ELR (cell line): ENCODE results near the gene DOCK4.
A peak's percentile ranks its signal among the peaks of the same experiment; 100 is the strongest.

ENCODE experiments used
- DNase-seq: peaks from one replicate; pipeline ENCODE4 v3.0.0-alpha.2; 2015; ENCODE audit warnings: low read depth

The DOCK4 gene

DNA sequence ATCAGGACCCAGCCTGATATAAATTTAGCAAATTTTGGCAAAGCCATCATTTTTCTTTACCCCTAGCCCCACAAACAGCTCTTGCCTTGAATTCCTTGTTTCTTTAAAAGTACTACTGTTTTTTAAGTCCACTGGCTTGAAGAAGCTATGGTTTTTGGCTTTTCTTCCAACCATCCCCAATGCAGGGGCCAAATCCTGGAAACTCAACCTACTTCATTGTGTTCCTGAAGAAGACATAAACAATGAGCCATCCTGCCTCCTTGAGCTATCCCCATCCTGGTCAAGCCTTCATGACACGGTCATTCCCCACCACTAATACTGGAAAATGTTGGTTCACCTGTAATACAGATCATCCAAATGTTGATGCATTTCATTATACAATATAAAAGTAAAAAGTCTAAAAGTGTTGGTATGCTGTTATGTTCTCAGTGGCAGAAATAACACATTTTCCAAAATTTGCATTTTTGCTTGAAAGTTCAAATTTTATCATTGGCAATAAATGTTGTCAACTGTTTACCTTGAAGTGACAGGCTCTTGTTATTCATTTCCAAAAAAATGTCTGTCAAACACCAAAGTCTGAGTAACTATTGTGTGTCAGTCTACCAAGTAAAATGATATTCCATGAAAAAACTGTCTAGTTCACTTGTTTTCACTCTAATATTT is 92.2 kb downstream of the DOCK4 start:
- DNase-seq: no peak

DNA sequence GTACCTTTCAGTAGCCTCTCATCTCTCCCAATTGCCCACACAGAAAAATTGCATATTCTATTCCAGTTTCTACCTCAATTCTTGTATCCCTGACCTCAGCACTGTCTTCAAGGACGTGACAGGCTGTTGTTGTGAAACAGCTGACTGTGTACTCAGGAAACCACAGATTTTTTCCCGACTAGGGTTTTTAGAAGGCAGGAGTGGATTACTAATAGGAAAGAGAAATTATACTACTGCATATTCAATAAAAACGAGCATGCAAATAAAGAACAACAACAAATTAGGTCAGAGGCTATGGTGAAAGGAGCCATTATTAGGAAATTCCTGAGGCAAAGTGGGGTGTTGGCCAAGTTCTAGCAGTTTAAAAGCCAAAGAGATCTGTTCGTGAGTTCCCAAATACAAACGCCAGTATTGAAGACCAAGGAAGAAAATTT is 93.4 kb downstream of the DOCK4 start:
- peak; percentile 72 for DNase-seq

DNA sequence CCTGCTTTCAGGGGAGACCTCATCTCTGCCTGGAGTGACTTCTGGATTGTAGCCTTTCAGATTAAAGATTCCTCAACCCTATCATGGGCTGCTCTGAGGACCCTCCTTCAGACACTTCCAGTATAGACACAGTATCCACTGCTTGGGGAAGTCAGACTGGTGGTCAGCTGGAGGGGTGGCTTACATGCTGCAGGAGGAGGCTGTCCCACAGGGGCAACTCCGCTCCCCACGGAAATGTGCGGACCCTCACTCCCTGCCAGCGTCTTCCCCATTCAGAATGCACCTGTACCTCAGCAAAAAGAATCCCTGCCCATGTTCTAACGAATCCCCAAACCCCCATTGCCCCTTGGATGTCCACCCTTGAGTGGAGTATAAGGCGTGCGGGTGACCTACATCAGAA is 95.5 kb downstream of the DOCK4 start:
- no peak for DNase-seq

DNA sequence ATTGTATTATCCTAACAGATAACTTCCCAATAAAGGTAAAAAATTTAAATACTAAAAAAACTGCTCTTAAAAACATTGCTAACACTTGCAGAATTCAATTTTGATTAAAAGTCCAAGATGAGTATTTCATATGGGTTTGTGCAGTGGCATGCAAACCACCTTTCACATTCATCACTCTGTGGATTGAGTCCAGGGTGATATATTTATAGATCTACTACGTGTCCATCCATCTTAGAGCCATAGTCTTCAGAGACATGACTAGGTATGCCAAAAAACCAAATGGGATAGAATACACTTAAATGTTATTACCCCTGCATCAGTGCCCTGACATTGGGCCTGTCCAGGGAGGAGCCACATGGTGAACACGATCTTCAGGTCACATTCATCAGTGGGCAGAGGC is 96.0 kb downstream of the DOCK4 start:
- no peak for DNase-seq

DNA sequence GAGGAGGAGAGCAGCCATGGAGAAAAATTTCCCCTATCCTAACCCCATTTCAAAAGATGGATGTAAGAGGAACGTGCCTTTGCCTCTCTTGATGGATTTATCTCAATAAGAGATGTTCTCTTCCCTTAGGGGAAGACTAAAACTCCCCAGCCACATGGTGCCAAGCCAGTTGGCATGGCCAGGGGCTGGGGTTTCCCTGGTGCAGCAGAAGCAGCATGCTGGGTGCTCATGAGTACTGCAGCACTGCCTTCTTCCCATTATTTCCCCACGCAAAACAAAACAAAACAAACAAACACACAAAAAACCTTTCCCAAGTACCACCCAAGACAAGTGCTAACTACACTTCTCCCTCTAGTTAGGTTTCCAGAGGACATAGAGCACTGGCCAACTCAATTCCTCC is 97.2 kb downstream of the DOCK4 start:
- DNase-seq: no peak

DNA sequence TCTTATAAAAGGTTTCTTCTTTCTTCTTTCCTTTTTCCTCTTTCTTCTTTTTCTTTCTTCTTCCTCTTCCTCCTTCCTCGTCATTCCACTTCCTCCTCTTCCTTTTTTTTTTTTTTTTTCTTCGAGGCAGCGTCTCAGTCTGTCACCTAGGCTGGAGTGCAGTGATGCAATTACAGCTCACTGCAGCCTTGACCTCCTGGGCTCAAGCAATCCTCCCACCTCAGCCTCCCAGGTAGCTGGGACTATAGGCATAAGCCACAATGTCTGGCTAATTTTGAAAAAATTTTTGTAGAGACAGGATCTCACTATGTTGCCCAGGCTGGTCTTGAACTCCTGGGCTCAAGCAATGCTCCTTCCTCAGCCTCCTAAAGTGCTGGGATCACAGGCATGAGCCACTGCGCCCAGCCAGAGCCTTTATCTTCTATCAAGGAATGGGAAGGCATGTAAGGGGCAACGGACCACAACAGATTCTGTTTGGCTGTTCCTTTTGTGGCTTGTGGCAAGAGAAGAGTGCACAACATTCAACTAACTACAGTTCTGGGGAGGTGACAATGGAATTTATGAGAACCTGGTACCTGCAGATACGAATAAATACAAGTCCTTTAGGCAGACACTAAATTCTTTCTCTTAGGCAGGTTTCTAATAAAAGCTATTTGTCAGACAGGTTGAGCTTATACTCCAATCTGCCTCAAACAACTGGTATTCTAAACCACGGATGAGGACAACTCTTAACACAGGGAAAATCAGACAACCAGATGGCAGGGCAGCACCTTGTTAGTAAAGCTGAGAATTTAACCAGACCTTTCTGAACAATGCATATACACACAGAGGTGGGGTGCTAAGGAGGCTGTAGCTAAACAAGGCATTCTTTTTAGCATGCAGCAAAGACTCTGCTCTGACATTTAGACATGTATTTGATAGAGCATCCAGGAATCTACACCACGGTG is 100.3 kb downstream of the DOCK4 start:
- DNase-seq: no peak

DNA sequence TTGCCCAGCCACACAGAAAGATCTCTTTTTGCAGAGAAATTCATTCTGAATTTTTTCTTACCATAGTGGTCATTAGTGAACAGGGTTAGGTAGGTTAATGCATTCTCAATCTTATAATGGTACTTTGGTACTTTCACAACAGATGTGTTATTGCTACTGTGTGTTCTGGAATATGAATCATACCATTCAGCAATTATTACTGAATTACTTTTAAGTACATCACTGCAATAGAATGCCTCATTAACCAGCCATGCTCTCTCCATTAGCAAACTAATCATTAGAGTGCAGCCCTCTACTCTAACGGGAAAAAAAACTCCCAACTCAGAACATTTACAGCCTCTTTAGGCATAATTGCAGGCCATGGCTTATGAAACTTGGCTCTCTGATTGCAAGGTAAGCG is 102.1 kb downstream of the DOCK4 start:
- peak; percentile 30 for DNase-seq

DNA sequence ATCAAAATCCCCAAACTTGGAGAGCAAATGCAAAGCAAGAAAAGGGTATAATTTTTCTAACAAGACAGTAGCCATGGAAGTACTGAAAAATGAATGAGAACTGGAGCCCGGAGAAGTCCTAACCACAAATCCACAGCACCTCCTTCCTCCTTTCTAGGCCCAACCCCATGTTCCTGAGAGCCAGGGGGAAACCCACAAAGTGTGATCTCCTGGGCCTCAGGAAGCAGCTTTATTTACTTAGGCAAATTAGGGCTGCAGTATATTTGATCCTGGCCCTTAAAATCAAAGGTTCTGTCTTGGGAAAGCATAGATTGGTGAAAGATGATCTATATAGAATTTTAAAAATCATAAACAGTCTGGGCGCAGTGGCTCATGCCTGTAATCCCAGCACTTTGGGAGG is 103.0 kb downstream of the DOCK4 start:
- peak; percentile 66 for DNase-seq

DNA sequence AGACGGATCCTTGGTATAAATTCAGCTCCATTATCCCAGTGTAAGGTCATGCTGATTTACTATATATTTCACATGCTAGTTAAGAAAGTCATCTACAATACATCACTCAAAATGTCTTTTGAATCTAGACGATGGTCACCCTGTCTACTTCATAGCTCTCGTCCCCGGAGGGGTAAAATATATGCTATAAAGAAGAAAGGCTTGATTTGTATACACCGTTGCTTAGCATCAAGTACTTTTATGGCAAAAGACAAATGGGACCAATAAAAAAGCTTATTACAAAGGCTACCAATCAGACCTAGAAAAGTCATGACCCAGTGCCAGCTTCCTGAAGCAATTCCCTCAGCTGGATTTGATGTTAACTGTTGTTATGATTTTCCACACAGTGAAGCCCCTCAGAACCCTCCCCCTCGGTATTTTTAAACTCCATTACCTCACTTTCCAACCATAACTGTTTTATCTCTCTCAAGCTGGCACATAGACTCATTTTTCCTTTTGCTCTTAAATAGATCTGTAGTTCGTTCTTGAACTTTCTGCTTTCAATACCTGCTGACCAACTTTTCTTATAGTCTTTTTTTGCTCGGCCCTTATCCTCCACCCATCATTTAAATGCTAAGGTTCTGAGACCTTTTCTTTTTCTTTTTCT is 104.9 kb downstream of the DOCK4 start:
- no peak for DNase-seq

DNA sequence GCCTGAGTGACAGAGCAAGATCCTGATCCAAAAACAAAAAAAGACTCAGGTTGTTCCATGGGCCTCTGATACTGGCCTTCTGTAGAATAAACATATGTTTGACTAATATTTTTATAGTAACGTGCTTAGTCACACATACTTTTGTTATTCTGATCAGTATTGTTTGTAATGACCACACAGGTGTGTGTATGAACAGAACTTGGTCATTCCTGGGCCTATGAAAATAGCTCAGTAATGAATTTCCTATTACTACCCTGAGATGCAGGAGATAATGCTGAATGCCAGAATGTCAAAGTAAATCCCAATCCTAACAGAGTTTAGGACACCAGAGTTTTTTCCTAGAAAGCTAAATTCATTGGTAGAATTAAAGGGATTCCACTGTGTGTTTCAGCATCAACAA is 108.7 kb downstream of the DOCK4 start:
- no peak for DNase-seq

DNA sequence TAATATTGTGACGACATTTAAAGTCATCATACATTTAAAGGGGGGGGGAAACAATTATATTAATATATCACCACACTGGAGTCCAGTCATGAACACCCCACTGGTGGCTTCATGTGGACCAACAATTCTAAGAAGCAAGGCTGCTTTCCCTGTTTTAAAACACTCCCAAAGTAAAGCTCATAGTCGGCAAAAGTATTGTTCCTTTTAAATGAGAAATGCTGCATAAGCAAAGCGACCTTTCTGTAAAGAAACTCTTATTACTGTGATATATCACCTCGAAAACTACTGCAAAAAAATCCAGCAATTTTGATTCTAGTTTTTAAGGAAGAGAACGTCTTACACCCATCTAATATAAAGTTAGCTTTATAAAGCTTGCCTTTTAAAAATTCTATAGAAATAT is 112.8 kb downstream of the DOCK4 start:
- no peak for DNase-seq

DNA sequence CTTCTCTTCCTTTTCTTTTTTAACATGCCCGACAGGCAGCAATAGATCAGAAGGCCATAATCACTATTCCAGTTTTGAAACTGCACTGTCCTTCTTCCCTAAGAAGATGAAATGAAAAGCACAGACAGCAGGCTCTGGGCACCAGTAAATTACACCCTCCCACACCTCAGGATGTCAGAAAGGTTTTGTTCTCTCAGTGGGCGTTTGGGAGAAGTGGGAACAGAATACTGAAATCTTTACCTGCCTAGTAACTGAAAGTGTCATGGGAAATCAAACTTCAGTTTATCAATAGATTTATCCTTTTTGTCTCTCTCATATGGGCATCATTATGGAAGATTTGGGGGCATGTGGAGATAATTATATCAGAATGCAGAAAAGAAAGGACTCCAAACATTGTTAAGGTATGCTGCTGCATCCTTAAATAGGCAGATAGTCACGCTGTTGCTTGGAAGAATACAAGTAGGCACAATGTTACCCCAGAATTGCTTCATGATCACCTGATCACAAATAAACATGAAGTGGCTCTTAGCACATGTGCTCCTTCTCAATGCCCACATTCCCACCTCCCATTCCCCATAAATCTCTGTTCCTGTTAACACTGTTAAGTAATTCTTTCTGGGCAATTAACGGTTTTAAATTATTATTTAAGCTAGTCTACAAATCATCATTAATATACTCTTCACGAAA is 113.3 kb downstream of the DOCK4 start:
- DNase-seq: no peak

DNA sequence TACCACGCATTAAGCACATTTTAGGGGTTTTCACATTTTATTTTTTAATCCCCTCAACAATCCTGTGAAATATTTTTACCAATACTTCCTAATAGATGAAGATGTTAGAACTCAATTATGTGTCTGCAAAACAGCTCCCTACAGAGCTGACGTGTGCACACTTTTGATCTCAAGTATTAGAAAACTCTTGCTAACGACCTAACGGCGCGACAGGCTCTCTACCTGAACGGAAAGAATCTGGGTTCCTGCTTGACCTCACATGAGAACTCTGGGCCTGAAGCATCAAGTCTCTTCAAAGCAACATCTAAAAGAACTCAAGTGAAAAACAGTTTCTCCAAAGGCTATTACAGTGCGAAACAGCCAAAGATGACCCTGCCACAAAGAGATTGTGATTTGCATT is 113.9 kb downstream of the DOCK4 start:
- no peak for DNase-seq

DNA sequence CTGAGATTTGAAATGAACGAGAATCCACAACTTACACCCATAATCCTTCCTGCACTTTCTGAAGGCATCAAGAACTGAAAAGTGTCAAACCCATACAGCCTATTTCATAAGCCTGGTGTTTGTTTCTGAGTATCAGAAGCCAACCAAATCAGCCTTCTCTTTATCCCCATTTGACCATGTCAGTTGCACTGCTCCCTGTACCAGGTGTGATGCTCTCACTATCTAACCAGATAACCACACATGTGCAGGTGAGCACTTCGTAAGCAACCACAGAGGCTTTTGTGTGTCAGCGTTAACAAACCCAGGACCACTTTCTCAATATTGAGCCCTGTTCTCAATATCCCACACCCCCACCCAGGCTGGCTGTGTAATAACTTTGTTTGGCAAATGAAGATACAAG is 114.4 kb downstream of the DOCK4 start:
- no peak for DNase-seq

DNA sequence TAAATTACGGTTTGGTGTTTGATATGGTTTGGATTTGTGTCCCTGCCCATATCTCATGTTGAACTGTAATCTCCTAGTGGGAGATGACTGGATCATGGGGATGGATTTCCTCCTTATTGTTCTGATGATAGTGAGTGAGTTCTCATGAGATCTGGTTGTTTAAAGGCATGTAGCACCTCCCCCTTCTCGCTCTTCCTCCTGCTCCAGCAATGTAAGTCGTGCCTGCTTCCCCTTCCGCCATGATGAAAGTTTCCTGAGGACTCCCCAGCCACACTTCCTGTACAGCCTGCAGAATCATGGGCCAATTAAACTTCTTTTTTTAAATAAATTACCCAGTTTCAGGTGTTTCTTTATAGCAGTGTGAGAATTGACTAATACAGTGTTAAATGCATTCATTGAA is 116.6 kb downstream of the DOCK4 start:
- DNase-seq: no peak

DNA sequence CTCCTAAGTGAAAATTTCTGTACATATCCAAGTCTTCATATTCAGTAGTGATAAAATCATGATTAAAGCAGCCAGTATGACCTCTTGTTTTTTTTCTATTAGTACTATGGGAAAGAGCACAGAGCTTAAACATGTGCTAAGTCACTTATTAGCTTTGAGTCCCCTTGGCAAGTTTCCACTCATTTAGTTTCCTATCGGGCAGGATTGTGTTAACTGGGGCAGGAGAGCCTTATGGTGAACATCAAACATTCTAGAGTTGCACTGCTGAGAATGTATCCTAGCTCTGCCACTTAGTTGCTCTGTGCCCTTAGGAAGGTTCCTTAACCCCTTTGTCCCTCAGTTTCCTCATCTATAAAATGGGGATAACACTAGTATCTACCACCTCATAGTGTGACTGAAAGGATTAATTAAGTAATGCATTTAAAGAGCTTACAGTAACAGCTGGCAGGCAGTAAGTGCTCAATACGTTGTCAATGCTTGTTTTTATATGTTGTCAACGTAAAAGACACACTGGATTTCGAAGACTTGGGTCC is 117.6 kb downstream of the DOCK4 start:
- no peak for DNase-seq

DNA sequence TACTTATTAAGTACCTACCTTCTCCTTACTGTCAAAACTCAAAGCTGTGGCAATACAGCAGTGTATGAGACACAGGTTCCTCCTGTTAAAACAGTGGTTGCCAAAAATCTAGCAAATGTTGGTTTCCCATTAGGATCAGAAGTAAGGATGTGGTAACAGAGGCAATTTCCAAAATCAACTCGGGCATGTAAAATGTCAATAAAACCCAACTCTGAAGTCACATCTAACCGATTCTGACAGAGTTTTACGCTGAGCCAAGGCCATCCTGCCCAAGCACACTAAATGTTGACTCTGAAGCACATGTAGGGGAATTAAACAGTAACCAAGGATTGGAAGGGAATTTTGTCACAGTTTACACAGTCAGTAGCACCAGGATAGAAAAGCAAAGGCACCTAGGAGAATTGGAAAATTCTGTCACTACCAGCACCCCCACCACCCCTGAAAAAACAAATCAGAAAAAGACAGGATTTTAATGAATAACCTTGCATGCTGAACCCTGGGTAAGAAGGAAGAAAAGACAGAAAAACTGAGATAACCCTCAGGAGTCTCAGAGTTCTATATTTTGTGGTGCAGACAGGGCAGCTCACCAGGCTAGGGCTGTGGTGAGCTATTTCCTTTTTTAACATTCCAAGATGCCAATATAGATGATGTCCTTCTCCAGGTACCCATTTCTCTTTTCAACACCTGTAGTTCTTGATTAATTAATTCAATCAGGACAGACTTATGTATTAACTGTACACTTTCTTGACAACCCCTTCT is 119.5 kb downstream of the DOCK4 start:
- DNase-seq: no peak

DNA sequence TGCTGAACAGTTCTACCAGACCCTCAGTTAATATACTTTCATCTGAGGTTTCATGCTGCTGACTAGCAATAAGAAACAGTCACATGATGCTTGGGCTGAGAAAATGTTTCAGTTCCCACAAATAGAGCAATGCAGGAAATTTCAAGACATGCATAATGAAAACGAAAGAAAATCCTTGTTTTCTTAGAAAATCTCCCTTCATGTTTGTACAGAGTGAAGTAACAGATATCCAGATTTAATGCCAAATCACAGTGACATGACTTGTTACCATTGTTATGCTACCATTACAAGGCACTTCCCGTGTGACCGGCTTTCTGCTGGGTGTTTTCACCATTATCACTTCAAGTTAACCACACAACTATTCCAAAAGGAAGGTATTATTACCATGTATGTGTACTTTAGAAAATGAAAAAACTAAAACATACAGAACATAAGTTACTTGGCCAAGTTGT is 121.7 kb downstream of the DOCK4 start:
- DNase-seq: no peak

DNA sequence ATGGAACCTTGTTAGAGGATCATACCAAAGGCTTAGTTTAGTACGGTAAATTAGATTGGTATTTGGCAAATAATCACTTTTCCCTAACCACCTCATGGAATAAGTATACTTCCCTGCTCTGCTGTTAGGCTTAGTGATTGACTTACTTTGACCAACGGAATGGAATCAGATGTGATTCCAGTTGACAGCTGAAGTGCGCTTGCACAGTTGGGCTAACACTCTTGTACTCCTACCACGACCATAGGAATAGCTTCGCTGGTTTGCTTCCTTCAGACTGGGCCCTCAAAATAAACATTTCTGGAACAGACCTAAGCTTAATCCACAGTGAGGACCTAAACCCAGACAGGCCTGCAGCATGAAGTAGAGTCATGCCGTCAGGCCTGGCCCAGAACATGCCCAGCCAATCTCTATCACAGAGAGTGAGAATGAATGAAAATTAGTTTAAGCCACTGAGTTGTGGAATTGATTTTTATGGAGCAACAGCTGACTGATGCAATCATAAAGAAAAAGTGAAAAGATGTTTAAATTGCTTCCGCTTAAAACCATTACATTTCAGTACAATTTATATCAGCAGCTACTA is 122.3 kb downstream of the DOCK4 start:
- DNase-seq: no peak

DNA sequence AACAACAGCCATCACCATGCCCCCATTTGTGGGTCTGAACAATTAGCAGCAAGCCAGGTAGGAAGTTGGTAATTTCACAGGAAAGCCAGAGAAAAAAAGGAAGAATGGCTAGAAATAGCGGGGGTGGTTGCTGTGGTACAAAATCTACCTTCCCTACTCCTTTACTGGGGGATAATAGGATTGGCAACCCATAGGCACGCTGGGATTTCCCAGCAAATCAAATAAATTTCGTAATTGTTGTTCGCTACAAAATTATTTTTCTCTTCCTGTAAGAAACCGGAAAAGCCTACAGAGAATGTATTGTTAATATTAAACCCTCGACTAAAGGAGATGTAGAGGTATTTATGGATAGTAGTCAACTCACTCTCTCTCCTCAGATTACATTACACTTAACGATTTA is 123.9 kb downstream of the DOCK4 start:
- no peak for DNase-seq

DNA sequence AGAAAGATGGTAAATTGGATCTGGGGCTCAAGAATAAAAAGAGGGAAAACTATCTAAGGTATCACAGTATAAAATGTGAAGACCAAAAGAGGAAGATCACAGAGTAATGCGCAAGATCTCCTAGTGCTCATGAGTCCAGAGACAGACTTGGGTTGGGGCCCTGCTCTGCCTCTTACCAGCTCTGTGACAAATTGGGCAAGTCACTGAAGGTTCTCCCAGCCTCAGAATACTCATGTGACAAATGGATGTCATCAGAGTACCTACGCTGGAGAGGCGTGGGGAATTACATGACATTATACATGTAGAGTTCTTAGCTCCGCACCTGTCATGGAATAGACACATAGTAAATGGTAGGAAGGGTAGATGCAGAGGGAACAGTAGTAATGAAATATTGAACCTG is 124.4 kb downstream of the DOCK4 start:
- no peak for DNase-seq
